ENCODE results near the gene ATP11A. TPM values are rescaled to one million over a fixed set of nuclear protein-coding genes. Genes with fewer than 3 reads are reported as not detected.
A peak's percentile ranks its signal among the peaks of the same experiment; 100 is the strongest.

The ATP11A gene
- total and polyA plus RNA-seq, 4 donors: 3.1 to 68.1 (median 28.6) TPM

GRCh38 chr13:112907286-112907685 is 217.4 kb downstream of the ATP11A start:
- 88 to 95% methylated on average over 8 of the region's 8 CpGs for WGBS, 2 donors
- no peak for DNase-seq
- Histone ChIP-seq H3K9me3 (ENCODE audit: control insufficient read depth, low read length) (no peaks in the 10 kb centered on the region), H3K27me3 (ENCODE audit: control insufficient read depth in 1 of 2, insufficient read depth in 2 of 2, low read length in 1 of 2) (no peaks in the 10 kb centered on the region), H3K4me1 (ENCODE audit: control insufficient read depth in 1 of 2, insufficient read depth in 2 of 2, low read length in 2 of 2) (no peaks in the 10 kb centered on the region), H3K36me3 (ENCODE audit: control insufficient read depth in 1 of 2, insufficient read depth in 2 of 2, low read length in 1 of 2) (no peaks in the 10 kb centered on the region), H3K27ac (ENCODE audit: low read depth in 1 of 2, low read length in 2 of 2) (no peak overlapping the region), H3K4me3 (ENCODE audit: low read length in 2 of 2) (no peak overlapping the region)
- ATAC-seq (ENCODE audit: low FRiP score): no peak
- intact Hi-C loops (cut with DNase I): no loop called here

GRCh38 chr13:112907871-112908331 is 218.1 kb downstream of the ATP11A start:
- 75 to 79% methylated on average over 6 of the region's 6 CpGs for WGBS, 2 donors
- DNase-seq (no peak), ATAC-seq (ENCODE audit: low FRiP score) (no peak)
- Histone ChIP-seq H3K4me3 (ENCODE audit: low read length in 2 of 2) (no peak overlapping the region), H3K9me3 (ENCODE audit: control insufficient read depth, low read length) (no peaks in the 10 kb centered on the region), H3K27me3 (ENCODE audit: control insufficient read depth in 1 of 2, insufficient read depth in 2 of 2, low read length in 1 of 2) (no peaks in the 10 kb centered on the region), H3K4me1 (ENCODE audit: control insufficient read depth in 1 of 2, insufficient read depth in 2 of 2, low read length in 2 of 2) (no peaks in the 10 kb centered on the region), H3K27ac (ENCODE audit: low read depth in 1 of 2, low read length in 2 of 2) (no peak overlapping the region), H3K36me3 (ENCODE audit: control insufficient read depth in 1 of 2, insufficient read depth in 2 of 2, low read length in 1 of 2) (no peaks in the 10 kb centered on the region)
- intact Hi-C loops (cut with DNase I): no loop called here

DNA sequence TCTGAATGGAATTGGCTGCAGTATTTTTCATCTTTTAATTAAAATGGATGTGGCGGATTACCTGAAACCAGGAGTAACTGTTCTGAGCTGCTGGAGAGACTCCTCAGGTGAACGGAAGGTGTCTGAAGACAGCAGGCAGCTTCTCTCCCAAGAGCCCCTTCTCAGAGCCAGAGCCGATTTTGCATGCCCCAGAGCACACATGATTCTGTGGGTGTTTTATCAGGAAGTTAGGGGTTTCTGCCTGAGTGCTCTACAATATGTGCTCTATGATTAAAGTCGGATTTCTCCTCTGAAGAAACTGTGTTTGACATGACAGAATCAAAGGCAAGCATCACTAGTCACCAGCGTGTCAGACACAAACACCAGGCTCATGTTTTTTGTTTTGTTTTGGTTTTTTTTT is 218.5 kb downstream of the ATP11A start:
- no peaks in the 10 kb centered on the region for H3K4me1 ChIP-seq (ENCODE audit: control insufficient read depth in 1 of 2, insufficient read depth in 2 of 2, low read length in 2 of 2)
- WGBS, 2 donors: 84 to 89% methylated on average over 5 of the region's 5 CpGs
- DNase-seq (no peak), ATAC-seq (ENCODE audit: low FRiP score) (no peak)
- no peak overlapping the region for H3K27ac ChIP-seq (ENCODE audit: low read depth in 1 of 2, low read length in 2 of 2)
- intact Hi-C loops (cut with DNase I): no loop called here
- no peaks in the 10 kb centered on the region for H3K27me3 ChIP-seq (ENCODE audit: control insufficient read depth in 1 of 2, insufficient read depth in 2 of 2, low read length in 1 of 2)
- H3K4me3 ChIP-seq (ENCODE audit: low read length in 2 of 2): no peak overlapping the region
- no peaks in the 10 kb centered on the region for H3K9me3 ChIP-seq (ENCODE audit: control insufficient read depth, low read length)
- H3K36me3 ChIP-seq (ENCODE audit: control insufficient read depth in 1 of 2, insufficient read depth in 2 of 2, low read length in 1 of 2): no peaks in the 10 kb centered on the region

DNA sequence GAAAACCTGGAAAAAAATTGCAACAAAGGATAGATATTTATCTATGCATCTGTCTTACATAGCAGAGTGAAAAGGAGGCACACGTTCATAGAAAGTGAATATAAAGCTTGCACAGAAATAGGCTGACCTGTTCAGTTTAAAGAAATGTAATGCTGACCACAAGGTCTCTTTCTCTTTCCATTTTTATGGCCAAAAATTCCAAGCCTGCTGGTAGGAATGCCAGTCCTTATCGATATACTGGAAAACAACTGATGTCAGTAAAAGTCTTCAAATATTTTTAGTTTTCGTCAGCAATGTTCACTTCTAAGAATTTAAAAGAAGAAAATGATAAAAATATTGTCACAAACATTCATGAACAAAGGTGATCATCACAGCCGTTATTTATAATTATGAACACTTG is 220.2 kb downstream of the ATP11A start:
- 63 to 75% methylated on average over 4 of the region's 4 CpGs for WGBS, 2 donors
- Histone ChIP-seq H3K9me3 (ENCODE audit: control insufficient read depth, low read length) (no peaks in the 10 kb centered on the region), H3K27me3 (ENCODE audit: control insufficient read depth in 1 of 2, insufficient read depth in 2 of 2, low read length in 1 of 2) (no peaks in the 10 kb centered on the region), H3K27ac (ENCODE audit: low read depth in 1 of 2, low read length in 2 of 2) (no peak overlapping the region), H3K4me3 (ENCODE audit: low read length in 2 of 2) (no peak overlapping the region), H3K36me3 (ENCODE audit: control insufficient read depth in 1 of 2, insufficient read depth in 2 of 2, low read length in 1 of 2) (no peaks in the 10 kb centered on the region), H3K4me1 (ENCODE audit: control insufficient read depth in 1 of 2, insufficient read depth in 2 of 2, low read length in 2 of 2) (no peaks in the 10 kb centered on the region)
- no peak for ATAC-seq (ENCODE audit: low FRiP score)
- DNase-seq: no peak
- intact Hi-C loops (cut with DNase I): no loop called here

DNA sequence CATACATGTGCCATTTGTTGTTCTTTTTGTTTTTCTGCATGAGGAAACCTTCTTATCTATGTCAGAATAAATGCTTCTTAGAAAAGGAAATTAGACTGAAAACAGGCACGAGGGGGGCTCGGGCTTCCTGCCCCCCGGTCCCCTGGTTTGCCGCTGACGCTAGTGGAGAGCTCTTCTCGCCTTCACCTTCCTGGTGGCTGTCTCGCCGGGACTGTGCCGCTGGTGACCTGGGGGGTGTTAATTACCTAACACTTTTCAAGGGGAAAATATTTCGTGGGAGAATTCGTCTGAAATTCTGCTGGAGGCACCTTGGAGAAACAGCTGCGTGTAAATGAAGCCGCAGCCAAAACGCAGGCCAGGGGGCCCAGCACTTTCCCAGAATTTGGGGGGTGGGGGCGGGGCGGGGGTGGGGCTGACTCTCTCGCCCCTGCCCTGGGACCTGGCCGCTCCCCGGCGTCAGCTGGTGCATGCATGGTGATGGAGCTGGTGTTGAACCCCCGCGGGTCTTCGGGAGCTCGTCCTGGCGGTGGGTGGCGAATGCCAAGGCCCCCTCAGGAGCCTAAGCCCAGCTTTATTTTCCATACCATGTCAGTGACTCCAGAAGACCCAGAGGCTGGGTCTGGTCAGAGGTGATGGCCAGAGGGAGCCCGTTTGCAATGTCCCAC is 220.9 kb downstream of the ATP11A start:
- no peak for DNase-seq
- no peak for ATAC-seq (ENCODE audit: low FRiP score)
- no peaks in the 10 kb centered on the region for H3K4me1 ChIP-seq (ENCODE audit: control insufficient read depth in 1 of 2, insufficient read depth in 2 of 2, low read length in 2 of 2)
- no peak overlapping the region for H3K4me3 ChIP-seq (ENCODE audit: low read length in 2 of 2)
- H3K36me3 ChIP-seq (ENCODE audit: control insufficient read depth in 1 of 2, insufficient read depth in 2 of 2, low read length in 1 of 2): no peaks in the 10 kb centered on the region
- no peaks in the 10 kb centered on the region for H3K27me3 ChIP-seq (ENCODE audit: control insufficient read depth in 1 of 2, insufficient read depth in 2 of 2, low read length in 1 of 2)
- H3K27ac ChIP-seq (ENCODE audit: low read depth in 1 of 2, low read length in 2 of 2): no peak overlapping the region
- intact Hi-C loops (cut with DNase I): no loop called here
- WGBS, 2 donors: 56 to 75% methylated on average over 27 of the region's 27 CpGs
- no peaks in the 10 kb centered on the region for H3K9me3 ChIP-seq (ENCODE audit: control insufficient read depth, low read length)

GRCh38 chr13:112911285-112911701 is 221.5 kb downstream of the ATP11A start:
- WGBS, 2 donors: 97% methylated on average over 24 of the region's 24 CpGs
- intact Hi-C loops (cut with DNase I): no loop called here
- H3K36me3 ChIP-seq (ENCODE audit: control insufficient read depth in 1 of 2, insufficient read depth in 2 of 2, low read length in 1 of 2): no peaks in the 10 kb centered on the region
- DNase-seq (no peak), ATAC-seq (ENCODE audit: low FRiP score) (no peak)
- no peak overlapping the region for H3K4me3 ChIP-seq (ENCODE audit: low read length in 2 of 2)
- H3K27ac ChIP-seq (ENCODE audit: low read depth in 1 of 2, low read length in 2 of 2): no peak overlapping the region
- H3K9me3 ChIP-seq (ENCODE audit: control insufficient read depth, low read length): no peaks in the 10 kb centered on the region
- H3K4me1 ChIP-seq (ENCODE audit: control insufficient read depth in 1 of 2, insufficient read depth in 2 of 2, low read length in 2 of 2): no peaks in the 10 kb centered on the region
- no peaks in the 10 kb centered on the region for H3K27me3 ChIP-seq (ENCODE audit: control insufficient read depth in 1 of 2, insufficient read depth in 2 of 2, low read length in 1 of 2)

DNA sequence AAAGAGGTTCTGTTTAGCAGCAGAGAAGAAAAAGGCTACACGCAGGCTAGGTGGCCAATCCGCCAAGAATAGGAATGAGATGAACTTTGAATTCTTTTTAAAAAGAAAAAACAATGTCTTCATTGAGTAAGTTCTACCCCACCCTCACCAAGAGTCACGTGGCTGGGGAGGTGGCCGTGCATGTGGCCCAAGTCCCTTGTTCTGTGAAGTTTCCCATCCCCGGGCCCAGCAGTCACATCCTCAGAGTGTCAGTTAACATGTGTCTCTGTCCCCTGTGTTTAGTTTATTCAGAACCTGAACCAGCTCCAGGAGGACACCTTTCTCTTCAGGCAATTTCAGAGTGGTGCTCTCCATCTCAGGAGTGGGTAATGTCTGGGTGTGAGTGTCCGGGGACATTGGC is 222.0 kb downstream of the ATP11A start:
- H3K27ac ChIP-seq (ENCODE audit: low read depth in 1 of 2, low read length in 2 of 2): no peak overlapping the region
- WGBS, 2 donors: 95 to 96% methylated on average over 6 of the region's 6 CpGs
- ATAC-seq (ENCODE audit: low FRiP score) (no peak), DNase-seq (no peak)
- H3K27me3 ChIP-seq (ENCODE audit: control insufficient read depth in 1 of 2, insufficient read depth in 2 of 2, low read length in 1 of 2): no peaks in the 10 kb centered on the region
- intact Hi-C loops (cut with DNase I): no loop called here
- H3K4me1 ChIP-seq (ENCODE audit: control insufficient read depth in 1 of 2, insufficient read depth in 2 of 2, low read length in 2 of 2): no peaks in the 10 kb centered on the region
- no peaks in the 10 kb centered on the region for H3K9me3 ChIP-seq (ENCODE audit: control insufficient read depth, low read length)
- H3K4me3 ChIP-seq (ENCODE audit: low read length in 2 of 2): no peak overlapping the region
- no peaks in the 10 kb centered on the region for H3K36me3 ChIP-seq (ENCODE audit: control insufficient read depth in 1 of 2, insufficient read depth in 2 of 2, low read length in 1 of 2)

DNA sequence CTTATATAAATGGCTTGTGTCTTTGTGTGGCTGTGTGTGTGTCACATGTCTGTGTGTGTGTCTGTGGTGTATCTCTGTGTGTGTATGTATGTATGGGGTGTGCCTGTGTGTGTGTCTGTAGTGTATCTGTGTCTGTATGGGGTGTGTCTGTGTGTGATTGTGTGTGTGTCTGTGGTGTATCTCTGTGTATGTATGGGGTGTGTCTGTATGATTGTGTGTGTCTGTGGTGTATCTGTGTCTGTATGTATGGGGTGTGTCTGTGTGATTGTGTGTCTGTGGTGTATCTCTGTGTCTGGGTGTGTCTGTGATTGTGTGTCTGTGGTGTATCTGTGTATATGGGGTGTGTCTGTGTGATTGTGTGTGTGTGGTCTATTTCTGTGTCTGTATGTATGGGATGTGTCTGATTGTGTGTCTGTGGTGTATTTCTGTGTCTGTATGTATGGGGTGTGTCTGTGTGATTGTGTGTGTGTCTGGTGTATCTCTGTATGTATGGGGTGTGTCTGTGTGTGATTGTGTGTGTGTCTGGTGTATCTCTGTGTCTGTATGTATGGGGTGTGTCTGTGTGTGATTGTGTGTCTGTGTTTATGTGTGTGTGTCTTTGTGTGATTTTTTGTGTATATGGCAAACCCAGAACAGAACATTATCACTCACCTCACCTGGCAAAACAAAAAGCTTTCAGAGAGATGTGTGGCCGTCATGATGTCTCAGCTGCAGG is 223.0 kb downstream of the ATP11A start:
- ATAC-seq (ENCODE audit: low FRiP score) (no peak), DNase-seq (no peak)
- Histone ChIP-seq H3K27me3 (ENCODE audit: control insufficient read depth in 1 of 2, insufficient read depth in 2 of 2, low read length in 1 of 2) (no peaks in the 10 kb centered on the region), H3K36me3 (ENCODE audit: control insufficient read depth in 1 of 2, insufficient read depth in 2 of 2, low read length in 1 of 2) (no peaks in the 10 kb centered on the region), H3K9me3 (ENCODE audit: control insufficient read depth, low read length) (no peaks in the 10 kb centered on the region), H3K27ac (ENCODE audit: low read depth in 1 of 2, low read length in 2 of 2) (no peak overlapping the region), H3K4me3 (ENCODE audit: low read length in 2 of 2) (no peak overlapping the region), H3K4me1 (ENCODE audit: control insufficient read depth in 1 of 2, insufficient read depth in 2 of 2, low read length in 2 of 2) (no peaks in the 10 kb centered on the region)
- WGBS, 2 donors: 41 to 73% methylated on average over 1 of the region's 1 CpG
- intact Hi-C loops (cut with DNase I): no loop called here

GRCh38 chr13:112916296-112916695 is 226.5 kb downstream of the ATP11A start:
- Histone ChIP-seq H3K9me3 (ENCODE audit: control insufficient read depth, low read length) (no peaks in the 10 kb centered on the region), H3K27ac (ENCODE audit: low read depth in 1 of 2, low read length in 2 of 2) (no peak overlapping the region), H3K4me3 (ENCODE audit: low read length in 2 of 2) (no peak overlapping the region), H3K27me3 (ENCODE audit: control insufficient read depth in 1 of 2, insufficient read depth in 2 of 2, low read length in 1 of 2) (no peaks in the 10 kb centered on the region), H3K4me1 (ENCODE audit: control insufficient read depth in 1 of 2, insufficient read depth in 2 of 2, low read length in 2 of 2) (no peaks in the 10 kb centered on the region), H3K36me3 (ENCODE audit: control insufficient read depth in 1 of 2, insufficient read depth in 2 of 2, low read length in 1 of 2) (no peaks in the 10 kb centered on the region)
- WGBS, 2 donors: 95% methylated on average over 14 of the region's 14 CpGs
- ATAC-seq (ENCODE audit: low FRiP score) (no peak), DNase-seq (peak in 1 of 2 donors; percentile 66)
- intact Hi-C loops (cut with DNase I): no loop called here

Measured in aorta (tissue), 5 donors.